Stimulated activated CD4-positive, alpha-beta T cell treated with anti-CD3 and anti-CD28 coated beads, Interleukin-15, amount 100 ng/mL, for 1 hour (primary cell): ENCODE data around the gene PPDPF.
"Not testable (repeated sequence)": the region's sequence is repeated elsewhere in the genome, so short reads cannot be mapped to it uniquely, and the experiment has no call there.

Experiments
- DNase-seq, 2 donors: peaks; one replicate each; pipeline ENCODE4 v3.0.0-alpha.2; 2020; ENCODE audit warnings: low read depth in 1 of 2, low spot score in 1 of 2

Gene PPDPF

DNA sequence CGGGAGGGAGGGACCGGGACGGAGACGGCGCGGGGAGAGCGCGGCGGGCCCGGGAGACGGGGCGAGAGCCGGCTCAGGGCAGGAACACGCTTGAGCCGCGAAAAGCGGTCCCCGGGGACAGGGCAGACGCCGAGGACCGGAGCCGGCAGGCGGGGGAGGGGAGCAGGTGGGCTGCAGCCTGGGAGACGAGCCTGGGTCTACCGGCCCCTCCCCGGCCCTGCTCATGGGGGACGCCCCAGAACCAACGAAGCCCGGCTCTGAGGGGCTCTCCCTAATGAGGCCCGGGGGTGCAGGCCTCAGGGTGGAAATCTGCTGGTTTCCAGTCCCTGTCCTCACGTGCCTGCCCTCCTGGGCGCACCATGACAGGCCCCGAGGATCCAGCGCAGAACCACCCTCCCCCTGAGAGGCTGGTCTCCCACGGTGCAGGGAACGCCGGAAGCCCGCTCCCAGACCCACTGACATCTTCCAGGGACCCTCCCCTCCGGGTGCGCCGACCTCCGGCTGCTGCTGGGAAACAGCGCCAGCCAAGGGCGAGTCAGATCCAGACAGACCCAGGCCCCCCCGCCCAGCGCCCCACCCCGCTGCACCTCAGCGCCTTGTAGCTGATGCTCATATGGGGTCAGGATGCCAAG, 21.1 kb upstream of the PPDPF start:
- DNase-seq = no peak

DNA sequence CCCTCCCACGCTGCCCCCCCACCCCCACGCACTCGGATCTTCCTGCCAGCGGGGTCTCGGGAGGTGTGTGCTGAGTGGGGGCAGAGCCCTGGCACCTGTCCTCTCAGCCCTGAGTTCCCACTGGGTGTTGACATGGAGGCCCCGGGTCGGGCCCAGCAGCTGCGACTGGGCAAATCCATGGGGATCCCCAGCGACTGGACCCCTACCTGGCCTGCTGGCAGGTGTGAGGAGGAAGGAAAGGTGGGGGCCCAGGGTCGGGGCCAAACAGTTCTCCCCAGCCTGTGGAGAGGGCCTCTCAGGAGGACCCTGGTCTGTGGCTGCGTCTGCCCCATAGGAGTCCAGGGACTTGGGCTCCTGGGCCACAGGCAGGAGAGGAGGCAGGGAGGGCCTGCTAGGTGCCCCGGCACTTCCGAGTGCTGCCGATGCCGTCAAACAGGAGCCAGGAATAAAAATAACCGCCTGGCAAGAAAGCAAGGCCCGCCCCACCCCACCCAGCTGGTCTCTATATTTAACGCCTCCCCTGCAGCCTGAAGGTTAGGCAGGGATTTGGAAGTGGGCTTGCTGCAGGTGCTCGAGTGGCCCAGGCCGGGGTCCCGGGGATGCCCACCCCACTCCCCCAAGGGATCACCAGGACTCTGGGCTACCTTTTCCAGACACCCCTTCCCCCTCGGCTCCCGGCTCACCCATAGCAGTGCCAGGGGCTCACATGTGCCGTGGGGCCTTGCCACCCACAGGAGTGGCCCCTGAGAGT, 20.2 kb upstream of the PPDPF start:
- no peak for DNase-seq

DNA sequence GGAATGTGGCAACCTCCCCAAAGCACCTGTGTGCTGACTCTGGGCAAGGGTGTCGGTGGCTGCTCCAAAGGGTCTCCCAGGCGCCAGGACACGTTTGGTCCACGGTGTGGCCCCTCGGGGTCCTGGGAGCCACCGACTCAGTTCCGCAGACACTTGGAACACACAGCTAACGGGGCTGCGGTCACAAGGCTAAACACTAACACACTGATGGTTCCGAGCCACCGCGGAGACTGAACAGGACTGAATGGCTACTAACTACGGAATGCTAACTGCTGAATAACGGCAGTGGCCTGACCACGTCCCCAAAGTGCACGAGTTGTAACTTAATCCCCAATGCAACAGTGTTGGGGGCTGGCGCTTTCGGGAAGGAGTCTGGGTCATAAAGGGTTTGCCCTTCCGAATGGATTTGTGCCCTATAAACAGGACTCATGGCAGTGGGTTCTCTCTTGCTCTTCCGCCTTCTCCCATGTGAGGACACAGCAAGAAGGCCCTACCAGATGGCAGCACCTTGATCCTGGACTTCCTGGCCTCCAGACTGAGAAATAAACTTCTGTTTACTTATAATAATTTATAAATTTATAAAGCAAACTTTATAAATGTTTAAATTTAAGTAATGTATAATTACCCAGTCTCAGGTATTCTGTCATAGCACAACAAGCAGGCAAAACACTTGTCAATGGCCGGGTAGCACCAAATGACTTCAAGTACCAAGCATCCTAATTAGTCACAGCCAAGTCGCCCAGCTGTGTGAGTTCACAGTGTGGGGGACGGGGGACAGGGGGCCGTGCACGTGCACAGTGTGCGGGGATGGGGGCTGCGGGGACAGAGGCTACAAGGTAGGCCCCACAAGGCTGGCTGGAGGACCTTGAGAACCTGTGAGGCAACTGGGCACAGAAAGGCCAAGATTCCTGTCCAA, 19.4 kb upstream of the PPDPF start:
- DNase-seq = no peak

DNA sequence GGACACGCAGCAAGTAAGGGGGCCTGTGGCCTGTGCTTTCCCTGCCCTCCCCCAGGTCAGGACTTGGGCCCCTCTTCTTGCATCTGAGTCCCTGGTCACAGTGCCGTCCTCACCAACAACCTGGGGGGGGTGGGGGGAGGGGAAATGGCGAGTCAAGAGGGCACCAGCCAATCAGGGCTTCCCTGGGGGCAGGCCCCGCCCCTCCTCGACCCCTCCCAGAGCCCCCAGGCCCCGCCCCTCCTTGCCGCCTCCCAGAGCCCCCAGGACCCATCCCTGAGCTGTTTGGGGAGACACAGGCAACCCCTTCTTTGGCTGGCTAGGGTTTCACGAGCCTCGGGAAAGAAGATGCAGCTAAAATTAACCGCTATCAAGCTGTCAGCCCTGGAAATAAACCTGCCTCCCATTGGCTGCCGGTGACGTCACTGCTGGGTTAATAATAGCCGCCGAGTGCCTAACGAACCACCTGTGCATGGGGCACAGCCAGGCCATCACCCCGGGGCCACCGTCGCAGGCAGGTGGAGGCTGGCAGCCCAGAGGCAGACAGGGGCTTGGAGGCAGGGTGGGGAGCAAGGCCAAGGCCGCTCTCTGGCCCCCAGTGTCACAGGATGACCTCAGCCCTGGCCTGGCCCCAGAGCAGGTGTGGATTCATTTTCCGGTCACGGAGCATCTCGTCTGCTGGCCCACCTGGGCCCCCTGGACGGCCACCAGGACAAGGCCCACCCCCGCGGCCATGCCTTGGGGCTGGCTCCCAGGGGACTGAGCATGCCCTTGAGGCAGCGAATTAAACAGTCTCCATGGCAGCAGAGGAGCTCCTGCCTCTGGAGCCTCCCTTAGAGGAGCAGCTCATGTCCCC, 18.5 kb upstream of the PPDPF start:
- DNase-seq = no peak

DNA sequence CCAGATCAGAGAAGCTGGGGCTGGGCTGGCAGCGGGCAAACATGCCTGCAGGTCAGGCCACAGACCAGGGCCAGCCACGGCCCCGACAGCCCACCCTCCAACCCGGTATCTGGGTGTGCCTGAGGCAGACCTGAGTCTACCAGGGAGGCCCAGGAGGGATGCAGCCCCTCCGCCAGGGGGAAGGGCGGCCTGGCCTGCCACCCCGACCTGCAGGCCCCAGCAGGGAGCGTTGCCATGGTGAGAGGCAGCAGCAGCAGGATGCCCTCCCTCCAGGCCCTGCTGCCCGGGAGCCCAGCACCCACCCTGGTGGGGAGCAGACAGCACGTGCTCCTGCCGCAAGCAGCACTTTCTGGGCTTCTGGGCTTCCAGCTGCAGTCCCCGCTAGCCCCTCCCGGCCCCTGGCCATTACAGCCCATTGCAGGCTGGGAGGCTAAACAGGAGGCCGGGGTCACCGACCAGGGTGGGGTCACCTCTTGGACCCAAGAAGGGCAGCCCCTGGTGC, 17.8 kb upstream of the PPDPF start:
- DNase-seq = no peak

DNA sequence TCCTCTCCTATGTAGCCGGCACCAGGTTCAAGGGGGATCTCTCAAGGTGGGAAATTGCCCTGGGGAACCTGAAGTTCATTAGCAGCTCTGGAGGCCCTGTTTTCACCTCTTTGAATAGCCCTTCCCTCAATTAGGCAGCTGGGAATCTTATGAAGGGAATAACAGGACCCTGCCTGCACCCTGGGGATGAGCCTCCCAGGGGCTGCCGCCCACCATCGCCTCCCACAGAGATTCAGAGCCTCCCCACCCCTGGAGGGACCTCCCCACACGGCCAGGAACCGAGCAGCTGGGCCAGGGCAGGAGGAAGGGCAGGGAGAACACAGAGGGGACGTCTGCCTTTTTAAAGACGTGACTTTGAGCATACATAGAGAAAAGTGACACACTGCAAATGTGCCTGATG, 17.0 kb upstream of the PPDPF start:
- DNase-seq = no peak

DNA sequence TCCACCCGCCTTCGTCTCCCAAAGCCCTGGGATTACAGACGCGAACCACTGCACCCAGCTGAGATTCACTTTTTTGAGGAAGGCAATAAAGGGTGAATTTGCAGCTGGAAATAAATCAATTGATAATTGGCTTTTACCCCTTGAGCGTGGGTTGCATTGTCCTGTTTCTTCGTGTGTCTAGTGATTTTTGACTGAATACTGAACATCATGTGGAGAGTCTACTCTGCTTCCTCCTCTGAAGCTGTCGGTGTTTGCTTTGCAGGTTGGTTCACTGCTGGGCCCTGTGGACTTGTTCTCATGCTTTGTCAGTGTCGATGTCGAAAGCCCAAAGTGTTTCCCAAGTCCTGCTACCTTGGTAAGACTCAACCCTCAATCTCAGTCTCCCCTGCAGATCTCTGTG, 15.9 kb upstream of the PPDPF start:
- DNase-seq = no peak

DNA sequence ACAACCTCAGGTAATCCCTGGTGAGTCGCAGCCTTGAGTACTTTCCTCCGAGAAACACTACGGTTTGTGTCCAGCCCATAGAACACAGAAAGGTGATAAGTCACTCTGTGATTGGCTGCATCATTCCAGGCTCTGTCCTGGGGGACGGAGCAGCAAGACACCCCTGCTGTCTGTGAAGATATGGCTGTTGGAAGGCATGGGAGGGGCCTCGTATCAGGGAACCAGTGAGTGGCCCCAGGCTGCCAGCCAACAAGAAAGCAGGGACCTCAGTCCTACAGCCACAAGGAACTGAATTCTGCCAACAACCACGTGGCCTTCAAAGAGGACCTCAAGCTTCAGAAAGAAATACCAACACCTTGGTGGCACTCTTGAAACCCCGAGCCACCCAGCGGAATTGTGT, 15.3 kb upstream of the PPDPF start:
- no peak for DNase-seq

DNA sequence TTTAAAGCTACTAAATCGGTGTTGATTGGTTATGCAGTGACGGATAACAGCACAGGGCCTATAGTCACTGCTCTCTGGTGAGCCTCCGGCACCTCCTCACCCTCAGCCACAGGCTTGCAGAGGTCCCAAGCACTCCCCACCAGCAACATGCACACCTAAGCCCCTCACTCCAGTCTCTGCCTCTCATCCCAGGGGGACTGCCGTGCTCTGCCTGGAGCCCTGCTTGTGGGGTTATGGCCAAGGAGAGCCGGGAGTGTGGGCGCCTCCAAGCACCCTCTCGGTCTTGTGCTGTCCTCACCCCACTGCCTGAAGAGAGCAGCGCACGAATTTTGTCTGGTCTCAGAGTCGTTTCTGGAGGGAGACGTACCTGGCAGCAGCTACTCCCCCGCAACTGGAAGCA, 14.8 kb upstream of the PPDPF start:
- DNase-seq = no peak

DNA sequence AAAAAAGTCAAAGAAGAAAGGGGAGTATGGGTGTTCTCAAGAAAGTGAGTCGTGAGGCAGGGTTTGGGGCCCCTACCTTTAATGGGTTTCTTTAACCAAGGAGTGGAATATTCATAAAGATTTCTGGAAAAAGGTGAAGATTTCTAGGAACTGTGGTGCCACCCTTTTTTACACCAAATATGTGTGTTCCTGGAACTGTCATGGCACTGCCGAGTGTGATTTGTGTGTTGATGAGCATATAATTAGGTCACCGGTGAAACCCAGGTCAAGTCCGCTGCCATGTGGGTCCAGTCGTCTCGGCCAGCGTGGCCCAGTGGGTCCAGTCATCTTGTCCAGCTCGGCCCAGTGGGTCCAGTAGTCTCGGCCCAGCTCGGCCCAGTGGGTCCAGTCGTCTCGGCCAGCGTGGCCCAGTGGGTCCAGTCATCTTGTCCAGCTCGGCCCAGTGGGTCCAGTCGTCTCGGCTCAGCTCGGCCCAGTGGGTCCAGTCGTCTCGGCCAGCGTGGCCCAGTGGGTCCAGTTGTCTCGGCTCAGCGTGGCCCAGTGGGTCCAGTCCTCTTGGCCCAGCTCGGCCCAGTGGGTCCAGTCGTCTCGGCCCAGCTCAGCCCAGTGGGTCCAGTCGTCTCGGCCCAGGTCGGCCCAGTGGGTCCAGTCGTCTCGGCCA, 13.4 kb upstream of the PPDPF start:
- no peak for DNase-seq

DNA sequence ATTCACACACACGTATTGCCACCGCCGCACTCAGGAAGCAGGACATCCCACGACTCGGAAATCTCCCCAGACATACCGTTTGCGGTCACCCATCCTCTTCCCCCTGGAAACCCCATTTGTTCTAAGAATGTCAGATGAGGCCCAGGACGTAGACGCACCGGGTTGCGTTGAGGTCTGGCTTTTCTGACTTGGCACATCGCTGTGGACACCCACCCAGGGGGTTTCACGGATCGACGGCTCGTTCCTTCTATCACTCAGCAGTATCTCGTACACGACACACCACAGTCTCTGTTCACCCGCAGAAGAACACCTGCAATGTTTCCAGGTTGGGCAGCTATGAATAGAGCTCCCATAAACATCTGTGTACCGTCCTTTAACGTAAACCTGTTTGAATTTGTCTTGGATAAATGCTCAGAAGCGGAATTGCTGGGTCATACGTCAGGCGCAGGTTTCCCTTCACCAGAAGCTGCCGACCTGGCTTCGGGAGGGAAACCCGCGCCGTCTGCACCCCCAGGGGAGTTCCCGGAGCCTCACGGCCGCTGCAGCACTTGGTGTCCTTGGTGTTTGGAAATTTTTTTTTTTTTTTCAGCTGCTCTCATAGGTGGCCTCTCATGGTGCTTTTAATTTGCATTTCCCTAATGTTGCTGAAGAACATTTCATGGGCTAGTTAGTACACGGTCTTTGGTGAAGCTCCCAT, 12.3 kb upstream of the PPDPF start:
- no peak for DNase-seq

DNA sequence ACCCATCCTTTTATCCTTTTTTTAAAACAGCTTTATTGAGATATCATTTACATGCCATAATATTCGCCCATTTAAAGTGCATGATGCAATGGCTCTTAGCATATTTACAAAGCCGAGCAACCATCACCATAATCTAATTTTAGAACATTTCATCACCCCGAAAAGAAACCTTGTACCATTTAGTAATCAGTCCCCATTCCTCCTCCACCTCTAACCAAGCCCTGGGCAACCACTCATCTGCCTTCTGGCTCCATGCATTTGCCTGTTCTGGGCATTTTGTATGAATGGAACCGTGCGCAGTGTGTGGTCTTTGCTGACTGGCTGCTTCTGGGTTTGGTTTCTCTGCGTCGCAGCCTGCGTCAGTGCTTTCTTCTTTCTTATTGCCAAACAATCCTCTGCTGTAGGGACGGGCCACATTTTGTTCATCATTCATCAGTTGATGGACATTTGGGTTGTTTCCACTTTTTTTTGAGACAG, 11.4 kb upstream of the PPDPF start:
- no peak for DNase-seq

DNA sequence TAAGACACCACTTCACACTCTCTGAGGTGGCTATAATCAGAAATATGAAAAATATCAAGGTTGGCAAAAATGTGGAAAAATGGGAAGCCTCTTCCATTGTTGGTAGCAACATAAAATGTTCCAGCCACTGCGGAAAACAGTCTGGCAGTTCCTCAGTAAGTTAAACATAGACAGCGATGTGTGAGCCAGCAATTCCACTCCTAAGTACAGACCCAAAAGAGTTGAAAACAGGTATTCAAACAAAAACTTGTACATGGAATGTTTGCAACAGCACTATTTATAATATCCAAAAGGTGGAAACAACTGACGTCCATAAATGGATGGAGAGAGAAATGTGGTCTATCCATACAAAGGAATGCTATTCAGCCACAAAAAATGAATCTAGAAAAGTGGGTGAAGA, 7.4 kb upstream of the PPDPF start:
- DNase-seq = no peak

DNA sequence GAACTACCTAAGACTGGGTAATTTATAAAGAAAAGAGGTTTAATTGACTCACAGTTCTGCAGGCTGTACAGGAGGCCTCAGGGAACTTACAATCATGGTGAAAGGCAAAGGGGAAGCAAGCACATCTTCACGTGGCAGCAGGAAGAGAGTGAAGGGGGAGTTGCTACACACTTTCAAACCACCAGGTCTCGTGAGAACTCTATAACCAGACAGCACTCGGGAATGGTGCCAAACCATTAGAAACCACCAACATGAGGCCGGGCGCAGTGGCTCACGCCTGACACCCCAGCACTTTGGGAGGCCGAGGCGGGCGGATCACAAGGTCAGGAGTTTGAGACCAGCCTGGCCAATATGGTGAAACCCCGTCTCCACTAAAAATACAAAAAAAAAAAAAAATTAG, 6.0 kb upstream of the PPDPF start:
- DNase-seq = not testable (repeated sequence)

DNA sequence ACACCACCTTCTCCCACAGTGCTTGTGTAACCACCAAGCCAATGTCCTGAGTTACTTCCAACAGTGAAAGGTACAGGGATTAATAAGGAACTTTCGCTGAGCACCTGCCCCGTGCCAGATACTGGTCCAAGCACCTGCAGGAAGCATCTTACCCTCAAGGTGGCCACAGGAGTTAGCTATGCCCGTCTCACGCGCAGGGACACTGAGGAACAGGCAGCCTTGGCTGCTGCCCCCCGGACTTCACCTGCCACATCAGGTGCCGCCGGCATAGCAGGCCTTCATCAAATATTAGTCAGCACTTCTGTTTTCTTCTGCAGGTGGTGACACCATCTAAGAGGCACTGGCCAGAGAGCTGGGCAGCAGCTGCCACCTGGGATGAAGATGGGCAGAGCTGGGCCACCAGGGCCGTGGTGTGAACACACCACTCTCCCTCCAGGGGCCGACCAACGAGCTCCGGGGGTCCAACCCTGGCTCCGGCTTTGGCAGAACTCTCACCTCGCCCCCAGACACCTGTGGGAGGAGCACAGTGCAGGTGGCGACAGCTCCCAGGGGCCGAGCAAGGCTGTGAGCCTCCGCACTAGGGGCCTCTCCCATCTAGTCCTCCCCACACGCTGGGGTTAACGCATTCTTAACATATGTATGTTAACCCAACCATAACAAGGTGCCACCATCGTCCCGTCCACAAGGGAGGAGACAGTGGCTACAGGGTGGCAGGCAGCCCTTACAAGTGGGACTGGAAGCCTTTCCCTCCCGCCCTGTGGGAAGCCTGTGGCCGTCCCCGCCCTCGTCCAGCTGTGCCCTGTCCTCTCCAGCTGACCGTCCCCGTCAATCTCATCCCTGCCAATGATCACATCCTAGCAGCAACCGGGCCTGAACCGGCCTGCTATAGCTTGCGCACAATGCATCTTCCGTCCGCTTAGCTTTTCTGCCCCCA, 2.9 kb upstream of the PPDPF start:
- DNase-seq = no peak

DNA sequence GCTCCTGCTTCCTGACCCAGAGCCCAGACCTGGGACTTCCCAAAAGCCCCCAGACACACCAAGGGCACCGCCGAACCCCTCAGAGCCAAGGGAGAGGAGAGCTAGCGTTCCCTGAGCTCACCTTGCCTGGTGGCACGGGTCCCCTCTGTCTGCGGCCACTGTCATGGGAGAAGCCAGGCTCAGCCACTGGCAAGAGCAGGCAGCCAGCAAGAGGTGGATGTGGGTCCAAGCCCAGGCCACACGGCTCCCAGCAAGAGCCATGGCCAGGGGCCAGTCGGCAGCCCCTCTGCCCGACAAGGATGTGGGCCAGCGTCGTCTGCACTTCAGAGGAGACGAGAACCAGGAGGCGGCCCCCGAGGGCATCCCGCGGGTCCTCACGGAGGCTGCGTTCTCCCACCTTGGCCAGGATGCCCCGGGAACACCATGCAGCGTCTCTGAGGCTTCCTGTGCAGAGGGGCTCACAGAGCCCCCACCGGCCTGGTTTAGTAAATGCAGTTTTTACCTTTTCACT, 2.2 kb upstream of the PPDPF start:
- DNase-seq = no peak

DNA sequence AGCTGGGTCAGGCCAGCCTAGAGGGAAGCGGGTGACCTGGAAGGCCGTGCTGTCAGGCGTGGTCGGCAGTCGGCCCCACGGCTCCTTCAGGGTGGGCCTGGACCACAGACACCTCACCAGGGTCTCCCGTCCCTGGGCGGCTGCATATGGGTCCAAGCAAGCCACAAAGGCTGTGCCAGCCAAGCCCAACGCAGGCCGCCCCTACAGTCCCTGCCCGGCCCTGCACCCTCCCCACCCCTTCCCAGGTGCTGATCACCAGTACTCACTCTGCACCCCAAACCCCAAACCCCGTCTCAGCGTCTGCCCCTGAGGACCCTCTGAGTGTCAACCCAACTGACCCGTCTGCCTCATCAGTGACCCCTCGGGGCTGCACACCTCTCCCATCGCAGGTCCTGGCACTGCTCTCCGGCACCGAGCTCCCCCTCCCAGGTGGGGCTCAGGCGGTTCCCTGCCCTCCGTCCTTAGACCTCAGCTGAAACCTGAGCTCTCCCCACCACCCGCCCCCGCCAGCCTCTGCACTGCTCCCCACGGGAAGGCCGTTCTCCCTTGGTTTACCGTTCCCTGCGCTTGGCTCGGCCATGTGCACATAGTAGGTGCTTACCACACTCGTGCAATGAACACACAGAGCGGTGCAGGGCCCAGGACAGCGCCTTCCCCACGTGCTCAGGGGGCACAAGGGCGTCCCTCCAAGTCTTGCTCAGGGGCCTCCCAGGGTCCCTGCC, 1.5 kb upstream of the PPDPF start:
- DNase-seq = no peak
